ENCODE results near the gene SARDH.

The SARDH gene

DNA sequence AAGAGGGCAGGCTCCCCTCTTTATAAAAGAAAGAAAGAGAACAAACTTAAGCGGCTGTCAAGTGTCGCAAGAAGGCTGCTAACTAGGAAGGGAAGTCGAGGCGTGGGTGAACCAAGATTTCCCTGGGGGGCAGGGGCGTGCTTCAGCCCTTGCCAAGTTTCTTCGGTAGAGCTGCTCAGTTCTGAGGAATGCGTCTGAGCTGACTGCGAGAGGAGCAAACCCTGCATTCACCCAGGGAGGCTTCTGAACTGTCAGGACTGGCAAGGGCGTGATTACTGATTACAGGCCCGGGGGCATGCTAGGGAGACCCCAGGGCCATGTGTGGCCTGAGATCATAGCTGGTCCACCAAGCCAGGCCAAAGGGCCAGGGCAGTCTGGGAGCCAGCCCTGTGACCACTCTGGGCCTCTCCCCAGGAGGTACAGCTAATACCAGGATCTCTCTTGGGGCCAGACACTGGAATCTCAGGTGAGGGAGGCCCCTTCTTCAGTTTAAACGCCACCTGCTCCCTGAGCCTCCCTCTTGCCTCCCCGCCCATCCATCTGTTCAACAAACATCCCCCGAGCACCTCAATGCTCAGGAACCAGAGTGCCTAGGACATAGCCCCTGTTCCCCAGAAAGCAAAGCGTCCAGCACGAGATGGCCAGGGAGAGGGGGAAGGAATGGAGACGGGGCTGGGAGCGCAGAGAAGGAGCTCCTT lies 30.9 kb downstream of the SARDH start:
- Histone ChIP-seq H3K4me2 (no peak overlapping the region), H3K27me3 (ENCODE audit: insufficient read depth, low read depth) (peaks cover 72% of the 10 kb centered on the region), H3K79me2 (ENCODE audit: insufficient read depth, low read depth) (no peaks in the 10 kb centered on the region), H3K4me3 (IDR thresholded peaks at IDR 0.05; ENCODE audit: insufficient read depth, low read depth, low read length) (no peak overlapping the region), H3K27ac (no peak overlapping the region), H3K9ac (no peak overlapping the region), H3K4me1 (ENCODE audit: low read depth, poor library complexity, severe bottlenecking) (no peaks in the 10 kb centered on the region), H2AFZ (ENCODE audit: low read depth) (no peak overlapping the region), H4K20me1 (ENCODE audit: insufficient read depth) (no peaks in the 10 kb centered on the region), H3K36me3 (ENCODE audit: insufficient read depth) (no peaks in the 10 kb centered on the region)
- TF ChIP-seq, protein P1, sequence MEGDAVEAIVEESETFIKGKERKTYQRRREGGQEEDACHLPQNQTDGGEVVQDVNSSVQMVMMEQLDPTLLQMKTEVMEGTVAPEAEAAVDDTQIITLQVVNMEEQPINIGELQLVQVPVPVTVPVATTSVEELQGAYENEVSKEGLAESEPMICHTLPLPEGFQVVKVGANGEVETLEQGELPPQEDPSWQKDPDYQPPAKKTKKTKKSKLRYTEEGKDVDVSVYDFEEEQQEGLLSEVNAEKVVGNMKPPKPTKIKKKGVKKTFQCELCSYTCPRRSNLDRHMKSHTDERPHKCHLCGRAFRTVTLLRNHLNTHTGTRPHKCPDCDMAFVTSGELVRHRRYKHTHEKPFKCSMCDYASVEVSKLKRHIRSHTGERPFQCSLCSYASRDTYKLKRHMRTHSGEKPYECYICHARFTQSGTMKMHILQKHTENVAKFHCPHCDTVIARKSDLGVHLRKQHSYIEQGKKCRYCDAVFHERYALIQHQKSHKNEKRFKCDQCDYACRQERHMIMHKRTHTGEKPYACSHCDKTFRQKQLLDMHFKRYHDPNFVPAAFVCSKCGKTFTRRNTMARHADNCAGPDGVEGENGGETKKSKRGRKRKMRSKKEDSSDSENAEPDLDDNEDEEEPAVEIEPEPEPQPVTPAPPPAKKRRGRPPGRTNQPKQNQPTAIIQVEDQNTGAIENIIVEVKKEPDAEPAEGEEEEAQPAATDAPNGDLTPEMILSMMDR (conservative IDR thresholded peaks at IDR 0.05; ENCODE audit: low read depth, low read length) = no peak

DNA sequence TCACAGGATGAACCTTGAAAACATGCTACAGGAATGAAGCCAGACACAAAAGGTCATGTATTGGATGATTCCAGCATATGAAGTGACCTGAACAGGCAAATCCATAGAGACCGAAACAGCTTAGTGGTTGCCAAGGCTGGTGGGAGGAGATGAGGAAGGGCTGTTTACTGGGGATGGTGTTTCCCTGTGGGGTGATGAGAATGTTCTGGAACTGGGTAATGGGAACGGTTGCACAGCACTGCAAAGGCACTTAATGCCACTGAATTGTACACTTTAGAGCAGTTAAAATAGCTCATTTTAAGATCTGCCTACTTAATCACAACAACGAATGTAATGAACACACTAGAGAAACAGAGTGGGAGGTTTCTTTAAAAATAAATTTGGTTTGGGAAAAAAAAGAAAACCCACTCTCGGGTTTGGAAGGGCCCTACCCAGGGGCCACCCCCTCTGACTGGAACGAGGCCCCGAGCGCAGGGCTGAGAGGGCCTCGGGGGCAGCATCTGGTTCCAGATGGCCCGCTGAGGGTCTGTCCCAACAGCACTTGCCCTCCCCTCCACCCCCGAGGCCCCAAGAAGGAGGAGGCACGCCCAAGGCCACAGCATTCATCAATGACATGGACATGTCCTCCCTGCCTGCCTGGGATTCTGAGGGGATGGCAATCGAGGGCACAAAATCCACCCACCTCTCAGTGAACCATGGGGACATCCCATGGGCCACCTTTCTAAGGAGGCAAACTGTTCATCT lies 31.7 kb downstream of the SARDH start:
- TF ChIP-seq, protein P1 (conservative IDR thresholded peaks at IDR 0.05; ENCODE audit: low read depth, low read length) = no peak
- Histone ChIP-seq H2AFZ (ENCODE audit: low read depth) (no peak overlapping the region), H3K4me1 (ENCODE audit: low read depth, poor library complexity, severe bottlenecking) (no peaks in the 10 kb centered on the region), H3K9ac (no peak overlapping the region), H4K20me1 (ENCODE audit: insufficient read depth) (no peaks in the 10 kb centered on the region), H3K4me3 (IDR thresholded peaks at IDR 0.05; ENCODE audit: insufficient read depth, low read depth, low read length) (no peak overlapping the region), H3K27ac (no peak overlapping the region), H3K4me2 (no peak overlapping the region), H3K36me3 (ENCODE audit: insufficient read depth) (no peaks in the 10 kb centered on the region), H3K79me2 (ENCODE audit: insufficient read depth, low read depth) (no peaks in the 10 kb centered on the region), H3K27me3 (ENCODE audit: insufficient read depth, low read depth) (peaks cover 80% of the 10 kb centered on the region)

DNA sequence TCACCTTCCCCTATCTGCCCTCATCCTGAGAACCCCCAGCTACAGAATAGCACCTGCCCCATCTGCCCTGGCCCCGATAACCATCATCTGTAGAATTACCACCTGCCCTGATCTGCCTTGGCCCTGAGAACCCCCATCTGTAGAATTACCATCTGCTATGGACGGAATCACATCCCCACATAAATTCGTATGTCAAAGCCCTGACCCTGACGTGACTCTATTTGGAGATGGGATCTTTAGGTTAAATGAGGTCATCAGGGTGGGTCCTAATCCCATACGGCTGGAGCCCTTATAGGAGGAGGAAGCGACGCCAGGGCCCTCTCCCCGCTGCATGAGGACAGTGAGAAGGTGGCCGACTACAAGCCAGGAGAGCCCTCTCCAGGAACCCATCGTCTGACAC lies 32.6 kb downstream of the SARDH start:
- Histone ChIP-seq H3K79me2 (ENCODE audit: insufficient read depth, low read depth) (no peaks in the 10 kb centered on the region), H3K36me3 (ENCODE audit: insufficient read depth) (no peaks in the 10 kb centered on the region), H4K20me1 (ENCODE audit: insufficient read depth) (no peaks in the 10 kb centered on the region), H3K4me1 (ENCODE audit: low read depth, poor library complexity, severe bottlenecking) (no peaks in the 10 kb centered on the region), H3K27me3 (ENCODE audit: insufficient read depth, low read depth) (peaks cover 81% of the 10 kb centered on the region), H3K27ac (no peak overlapping the region), H2AFZ (ENCODE audit: low read depth) (no peak overlapping the region), H3K4me3 (IDR thresholded peaks at IDR 0.05; ENCODE audit: insufficient read depth, low read depth, low read length) (no peak overlapping the region), H3K9ac (no peak overlapping the region), H3K4me2 (no peak overlapping the region)
- TF ChIP-seq, protein P1 (conservative IDR thresholded peaks at IDR 0.05; ENCODE audit: low read depth, low read length) = no peak

DNA sequence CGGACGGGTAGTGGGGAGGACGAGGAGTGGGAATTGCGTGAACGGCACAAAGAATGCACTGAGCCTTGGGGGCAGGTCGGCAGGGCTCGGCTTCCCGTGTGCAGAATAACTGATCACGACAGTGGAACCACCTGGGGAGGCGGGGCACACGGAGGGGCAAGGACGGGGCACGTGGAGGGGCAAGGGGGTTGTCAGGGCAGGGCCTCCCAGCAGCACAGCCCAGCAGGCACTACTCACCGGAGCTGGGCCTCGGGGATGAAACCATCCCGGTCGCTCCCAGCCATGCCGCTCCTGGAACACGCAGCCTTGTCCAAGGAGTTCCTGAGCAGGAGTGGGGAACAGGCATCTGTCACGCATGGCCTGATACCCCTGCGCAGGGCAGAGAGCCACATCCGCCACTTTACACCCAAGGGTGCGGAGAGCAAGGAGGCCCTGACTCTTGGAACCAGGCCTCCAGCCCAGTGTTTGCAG lies 33.4 kb downstream of the SARDH start:
- Histone ChIP-seq H3K9ac (no peak overlapping the region), H3K4me2 (no peak overlapping the region), H3K36me3 (ENCODE audit: insufficient read depth) (no peaks in the 10 kb centered on the region), H3K4me1 (ENCODE audit: low read depth, poor library complexity, severe bottlenecking) (no peaks in the 10 kb centered on the region), H3K4me3 (IDR thresholded peaks at IDR 0.05; ENCODE audit: insufficient read depth, low read depth, low read length) (no peak overlapping the region), H3K27ac (no peak overlapping the region), H3K27me3 (ENCODE audit: insufficient read depth, low read depth) (peaks cover 80% of the 10 kb centered on the region; the same call in 1 of the 2 replicates), H2AFZ (ENCODE audit: low read depth) (no peak overlapping the region), H4K20me1 (ENCODE audit: insufficient read depth) (no peaks in the 10 kb centered on the region), H3K79me2 (ENCODE audit: insufficient read depth, low read depth) (no peaks in the 10 kb centered on the region)
- TF ChIP-seq, protein P1 (conservative IDR thresholded peaks at IDR 0.05; ENCODE audit: low read depth, low read length) = no peak

All from KMS-11 (cell line).